ENCODE measurements around the gene PTPRN.
"Not testable (repeated sequence)": the region's sequence is repeated elsewhere in the genome, so short reads cannot be mapped to it uniquely, and the experiment has no call there.

PTPRN gene

GRCh38 chr2:219325657-219326315 lies 16.6 kb upstream of the PTPRN start:
- TF ChIP-seq ZFX (IDR thresholded peaks at IDR 0.05; ENCODE audit: borderline replicate concordance) (no peak), CTCF (IDR thresholded peaks at IDR 0.05) (no peak)
- no peak overlapping the region for H3K27ac ChIP-seq

- H3K27ac ChIP-seq = no peak overlapping the region
- no peak for TF ChIP-seq ZFX (IDR thresholded peaks at IDR 0.05; ENCODE audit: borderline replicate concordance)
- TF ChIP-seq CTCF (IDR thresholded peaks at IDR 0.05) = no peak
Measured at GRCh38 chr2:219325136-219325535, 15.9 kb upstream of the PTPRN start.

- TF ChIP-seq CTCF (IDR thresholded peaks at IDR 0.05) (no peak), ZFX (IDR thresholded peaks at IDR 0.05; ENCODE audit: borderline replicate concordance) (no peak)
Measured at GRCh38 chr2:219323434-219323833, 14.2 kb upstream of the PTPRN start.

GRCh38 chr2:219314804-219315468 lies 5.7 kb upstream of the PTPRN start:
- TF ChIP-seq ZFX (IDR thresholded peaks at IDR 0.05; ENCODE audit: borderline replicate concordance) (no peak), CTCF (IDR thresholded peaks at IDR 0.05) (no peak)
- H3K27ac ChIP-seq = no peak overlapping the region

More at GRCh38 chr2:219323434-219323833, 14.2 kb upstream of the PTPRN start:
- no peak overlapping the region for H3K27ac ChIP-seq

GRCh38 chr2:219312683-219313263 lies 3.6 kb upstream of the PTPRN start:
- H3K27ac ChIP-seq = not testable (repeated sequence)

- no peak overlapping the region for H3K27ac ChIP-seq
- TF ChIP-seq CTCF (IDR thresholded peaks at IDR 0.05) (peak; percentile 22), ZFX (IDR thresholded peaks at IDR 0.05; ENCODE audit: borderline replicate concordance) (no peak)
Measured at GRCh38 chr2:219308142-219309101, 779 bp downstream of the PTPRN start.

- no peak for TF ChIP-seq ZFX (IDR thresholded peaks at IDR 0.05; ENCODE audit: borderline replicate concordance)
- no peak for TF ChIP-seq CTCF (IDR thresholded peaks at IDR 0.05)
Measured at GRCh38 chr2:219306047-219306446, 3.2 kb downstream of the PTPRN start.

More at GRCh38 chr2:219306047-219306446, 3.2 kb downstream of the PTPRN start:
- H3K27ac ChIP-seq = no peak overlapping the region
